Activated T-cell treated with anti-CD3 and anti-CD28 coated beads, Interleukin-2, amount 50 U/mL, for 72 hours (primary cell): ENCODE results near the gene AAK1. TPM values are rescaled to one million over a fixed set of nuclear protein-coding genes. Genes with fewer than 3 reads are reported as not detected.
A peak's percentile ranks its signal among the peaks of the same experiment; 100 is the strongest.
"Not testable (repeated sequence)": the region's sequence is repeated elsewhere in the genome, so short reads cannot be mapped to it uniquely, and the experiment has no call there.

ENCODE experiments used
- ATAC-seq, 2 donors: fragments of 150-1000 bp; cut with Tn5 transposase; replicated peaks in 1 of 2; 2 replicates each; pipeline ENCODE4 v1.10.0; 2021; ENCODE audit warnings: moderate library complexity in 2 of 2, mild to moderate bottlenecking in 1 of 2
- DNase-seq, 2 donors: peaks; one replicate each; pipeline ENCODE4 v3.0.0; 2021 to 2022; ENCODE audit warnings: mixed read lengths in 1 of 2
- H3K27ac Mint-ChIP-seq: one replicate; pipeline ENCODE4 v1.8.0; 2022; ENCODE audit warnings: mild to moderate bottlenecking, moderate library complexity, mixed read lengths
- H3K27me3 Mint-ChIP-seq: one replicate; pipeline ENCODE4 v1.8.0; 2022; ENCODE audit warnings: low read depth, mixed read lengths
- H3K36me3 Mint-ChIP-seq, 2 donors: one replicate each; pipeline ENCODE4 v1.8.0; 2022; ENCODE audit warnings: mixed read lengths in 2 of 2, mild to moderate bottlenecking in 1 of 2; ENCODE audit not compliant: insufficient read depth in 2 of 2
- H3K4me1 Mint-ChIP-seq: one replicate; pipeline ENCODE4 v1.8.0; 2022; ENCODE audit warnings: low read depth, mixed read lengths
- H3K4me3 Mint-ChIP-seq, 2 donors: one replicate each; pipeline ENCODE4 v1.8.0; 2022; ENCODE audit warnings: mild to moderate bottlenecking in 2 of 2, mixed read lengths in 2 of 2, moderate library complexity in 2 of 2
- H3K9me3 Mint-ChIP-seq, 2 donors: one replicate each; pipeline ENCODE4 v1.8.0; 2022; ENCODE audit warnings: mixed read lengths in 2 of 2
- total RNA-seq, 2 donors: library from RNA; stranded (reverse); gene quantifications; one replicate each; pipeline ENCODE4 v1.2.3, GENCODE V29; 2022

Gene AAK1
- total RNA-seq, 2 donors from 2014 or later, result 134 to 137 TPM

DNA sequence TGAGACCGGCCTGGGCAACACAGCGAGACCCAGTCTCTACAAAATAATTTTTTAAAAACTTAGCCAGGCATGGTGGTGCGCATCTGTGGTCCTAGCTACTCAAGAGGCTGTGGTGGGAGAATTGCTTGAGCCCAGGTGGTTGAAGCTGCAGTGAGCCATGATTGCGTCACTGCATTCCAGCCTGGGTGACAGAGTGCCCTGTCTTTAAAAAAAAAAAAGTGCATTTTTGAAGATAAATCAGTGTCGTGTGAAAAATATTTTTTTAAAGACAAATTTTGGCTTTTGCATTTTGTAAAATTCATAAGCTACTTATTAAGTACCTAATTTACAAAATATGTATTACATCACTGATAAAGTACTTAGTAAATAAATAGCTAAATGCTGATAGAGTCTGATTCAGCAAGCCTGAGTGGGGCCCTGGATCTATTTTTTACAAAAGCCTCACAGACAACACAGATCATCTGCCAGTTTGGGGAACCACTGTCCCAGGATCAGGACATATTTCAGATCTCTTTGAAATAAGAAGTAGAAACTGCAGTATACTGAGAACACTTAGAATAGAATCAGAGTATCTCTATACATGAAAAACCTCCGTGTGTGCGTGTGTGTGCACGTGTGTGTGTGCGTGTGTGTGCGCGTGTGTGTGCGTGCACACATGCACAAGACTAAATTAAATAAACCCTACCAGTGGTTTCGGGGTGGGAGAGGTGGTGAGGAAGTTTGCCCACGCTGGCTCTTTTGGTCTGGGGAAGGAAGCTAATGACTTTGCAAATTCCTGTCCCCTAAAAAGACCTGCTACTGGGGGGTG is 61.6 kb downstream of the AAK1 start:
- ATAC-seq, result no peak

DNA sequence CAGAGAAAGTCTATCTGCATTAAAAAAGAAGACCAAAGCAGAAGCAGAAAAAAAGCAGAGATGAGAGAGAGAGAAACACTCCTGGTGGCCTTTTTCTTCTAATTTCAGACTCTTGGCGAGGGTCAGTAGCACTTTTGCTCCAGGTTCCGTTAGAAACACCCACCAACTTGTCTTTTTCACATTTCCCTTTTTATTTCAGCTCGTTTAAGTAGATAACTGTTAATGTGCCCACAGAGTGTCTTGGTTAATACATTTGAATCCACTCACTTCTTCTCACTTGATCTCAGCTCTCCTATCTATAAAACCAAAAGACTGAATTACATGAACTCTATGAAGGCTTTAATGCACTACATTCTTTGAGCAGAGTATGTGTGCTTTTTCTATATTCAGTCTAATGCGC is 63.1 kb downstream of the AAK1 start:
- H3K27ac Mint-ChIP-seq, result peak overlapping the region; percentile 64
- H3K9me3 Mint-ChIP-seq, result no peaks in the 10 kb centered on the region
- H3K36me3 Mint-ChIP-seq, result peaks cover 3 to 8% of the 10 kb centered on the region in 2 donors
- no peak overlapping the region for H3K4me3 Mint-ChIP-seq
- DNase-seq (no peak), ATAC-seq (no peak)
- H3K4me1 Mint-ChIP-seq, result peaks cover 96% of the 10 kb centered on the region
- H3K27me3 Mint-ChIP-seq, result no peaks in the 10 kb centered on the region

More for the DNA sequence above, 61.6 kb downstream of the AAK1 start:
- Mint-ChIP-seq H3K9me3 (no peaks in the 10 kb centered on the region), H3K4me1 (peaks cover 98% of the 10 kb centered on the region), H3K27ac (peak overlapping the region; percentile 35), H3K4me3 (peak overlapping the region; percentile 65 to 71), H3K36me3 (peaks cover 3 to 8% of the 10 kb centered on the region in 2 donors), H3K27me3 (no peaks in the 10 kb centered on the region)
- no peak for DNase-seq

DNA sequence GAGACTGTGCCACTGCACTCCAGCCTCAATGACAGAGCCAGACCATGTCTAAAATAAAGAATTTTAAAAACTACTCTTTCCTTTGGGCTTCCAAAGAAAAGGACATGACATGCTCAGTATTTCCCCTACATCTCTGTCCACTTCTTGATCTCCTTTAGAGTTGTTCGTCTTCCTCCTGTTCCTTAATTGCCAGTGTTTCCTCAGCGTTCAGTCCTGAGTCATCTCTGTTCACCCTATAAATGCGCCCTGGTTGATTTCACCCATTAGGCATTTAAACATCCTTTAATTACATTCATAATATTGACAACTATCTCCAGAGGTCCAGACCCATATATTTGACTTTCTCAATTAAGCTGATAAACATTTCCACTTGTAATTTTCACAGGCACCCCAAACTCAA is 64.0 kb downstream of the AAK1 start:
- Mint-ChIP-seq H3K36me3 (peaks cover 3 to 8% of the 10 kb centered on the region in 2 donors), H3K27ac (peak overlapping the region; percentile 64), H3K9me3 (no peaks in the 10 kb centered on the region), H3K4me1 (peaks cover 89% of the 10 kb centered on the region), H3K4me3 (peak overlapping the region in 1 of 2 donors; percentile 13), H3K27me3 (no peaks in the 10 kb centered on the region)
- no peak for ATAC-seq
- DNase-seq, result no peak

DNA sequence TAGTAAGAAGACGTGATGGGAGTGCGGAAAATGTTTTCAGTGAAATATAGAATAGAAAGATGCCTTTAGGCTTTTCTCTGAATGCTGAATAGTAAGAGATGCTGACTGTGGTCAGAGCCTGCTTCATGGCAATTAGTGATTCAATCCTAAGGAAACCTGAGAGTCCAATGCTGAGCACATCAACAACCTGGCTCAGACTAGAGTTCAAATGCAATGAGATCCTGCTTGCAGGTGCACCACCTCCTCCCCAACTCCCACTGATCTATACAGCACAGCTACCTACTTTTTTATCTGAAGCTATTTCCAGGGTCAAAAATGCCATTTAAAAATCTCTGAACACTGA is 65.4 kb downstream of the AAK1 start:
- no peaks in the 10 kb centered on the region for H3K27me3 Mint-ChIP-seq
- no peak overlapping the region for H3K27ac Mint-ChIP-seq
- H3K4me1 Mint-ChIP-seq, result peaks cover 85% of the 10 kb centered on the region
- H3K36me3 Mint-ChIP-seq, result peaks cover 2 to 8% of the 10 kb centered on the region in 2 donors
- H3K4me3 Mint-ChIP-seq, result peak overlapping the region in 1 of 2 donors; percentile 13
- H3K9me3 Mint-ChIP-seq, result no peaks in the 10 kb centered on the region
- ATAC-seq (no peak), DNase-seq (no peak)

DNA sequence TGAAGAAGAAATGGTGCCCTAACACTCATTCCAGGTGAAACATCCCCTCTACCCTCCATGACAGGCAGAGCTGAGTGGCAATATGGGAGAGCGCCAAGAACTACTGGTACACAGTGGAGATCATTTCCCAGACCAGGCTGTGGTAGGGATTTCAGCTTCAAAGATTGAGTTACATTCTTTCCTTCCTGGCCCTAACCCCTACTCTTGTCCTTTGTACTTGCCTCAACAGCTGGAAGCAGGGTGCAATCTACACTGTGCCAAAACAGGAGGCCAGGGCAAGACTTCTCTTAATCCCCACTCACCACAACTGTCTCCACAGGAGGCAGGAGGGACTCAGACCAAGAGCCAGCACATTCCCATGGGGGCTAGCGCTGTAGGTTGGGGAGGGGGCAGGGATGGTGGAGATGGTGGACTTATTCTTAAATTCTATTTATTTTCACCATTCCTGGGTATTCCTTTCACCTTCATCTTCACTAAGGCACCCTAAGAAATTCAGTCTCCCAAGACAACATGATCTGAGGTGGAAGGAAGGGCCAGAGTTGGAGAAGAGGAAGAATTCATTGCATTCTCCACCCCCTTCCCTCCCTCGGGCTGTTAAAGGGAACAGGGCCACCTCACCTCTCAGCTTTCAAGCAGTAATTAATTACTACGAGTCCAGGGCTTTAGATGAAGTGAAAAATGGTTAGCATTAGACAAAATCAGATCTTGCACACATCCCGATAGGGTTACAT is 65.9 kb downstream of the AAK1 start:
- Mint-ChIP-seq H3K27me3 (no peaks in the 10 kb centered on the region), H3K4me1 (peaks cover 85% of the 10 kb centered on the region), H3K27ac (no peak overlapping the region), H3K36me3 (peaks cover 2 to 8% of the 10 kb centered on the region in 2 donors), H3K9me3 (no peaks in the 10 kb centered on the region), H3K4me3 (no peak overlapping the region)
- no peak for DNase-seq
- ATAC-seq, result no peak

DNA sequence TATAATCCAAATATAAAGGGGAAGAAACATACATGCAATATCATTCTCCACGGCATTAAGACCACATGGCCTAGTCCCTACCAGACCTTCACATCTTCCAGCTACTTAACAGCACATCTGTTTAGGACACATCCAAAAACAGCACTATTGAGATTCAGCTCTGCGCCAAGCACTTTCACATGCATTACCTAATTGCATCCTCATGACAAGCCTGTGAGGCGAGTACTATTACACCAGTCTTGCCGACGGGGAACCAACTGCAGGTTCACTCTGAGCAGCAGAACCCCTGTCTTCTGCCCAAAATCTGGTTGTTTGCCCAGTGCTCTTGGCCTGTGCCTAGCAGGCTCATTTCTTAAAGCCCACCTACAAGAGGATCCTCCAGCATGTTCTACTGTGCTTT is 66.7 kb downstream of the AAK1 start:
- Mint-ChIP-seq H3K27ac (no peak overlapping the region), H3K4me1 (peaks cover 80% of the 10 kb centered on the region)

DNA sequence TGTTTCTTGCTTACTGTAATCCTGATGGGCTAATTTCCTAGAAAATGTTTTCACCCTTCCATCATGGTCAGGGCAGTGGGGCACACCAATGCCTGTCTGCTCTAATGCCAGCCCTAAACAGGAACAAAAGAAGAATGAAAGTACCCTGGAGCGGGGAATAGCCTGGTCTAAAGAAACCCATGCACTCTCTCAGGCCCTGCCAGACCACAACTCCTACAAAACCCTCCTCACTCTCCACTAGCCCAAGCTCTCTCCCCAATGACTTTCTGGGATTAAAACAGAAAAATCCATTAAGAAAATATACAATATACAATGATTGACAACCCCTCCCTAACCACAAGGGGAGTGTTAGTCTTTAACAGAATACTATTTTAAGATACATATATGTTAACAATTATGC is 67.6 kb downstream of the AAK1 start:
- ATAC-seq, result no peak
- H3K9me3 Mint-ChIP-seq, result no peaks in the 10 kb centered on the region
- no peak overlapping the region for H3K27ac Mint-ChIP-seq
- H3K4me1 Mint-ChIP-seq, result peaks cover 82% of the 10 kb centered on the region
- H3K27me3 Mint-ChIP-seq, result no peaks in the 10 kb centered on the region
- H3K36me3 Mint-ChIP-seq, result peaks cover 2 to 8% of the 10 kb centered on the region in 2 donors
- DNase-seq, result no peak
- H3K4me3 Mint-ChIP-seq, result no peak overlapping the region

More for the DNA sequence above, 66.7 kb downstream of the AAK1 start:
- H3K27me3 Mint-ChIP-seq, result no peaks in the 10 kb centered on the region
- H3K4me3 Mint-ChIP-seq, result no peak overlapping the region
- no peaks in the 10 kb centered on the region for H3K9me3 Mint-ChIP-seq
- peaks cover 2 to 8% of the 10 kb centered on the region in 2 donors for H3K36me3 Mint-ChIP-seq
- ATAC-seq (no peak), DNase-seq (no peak)

DNA sequence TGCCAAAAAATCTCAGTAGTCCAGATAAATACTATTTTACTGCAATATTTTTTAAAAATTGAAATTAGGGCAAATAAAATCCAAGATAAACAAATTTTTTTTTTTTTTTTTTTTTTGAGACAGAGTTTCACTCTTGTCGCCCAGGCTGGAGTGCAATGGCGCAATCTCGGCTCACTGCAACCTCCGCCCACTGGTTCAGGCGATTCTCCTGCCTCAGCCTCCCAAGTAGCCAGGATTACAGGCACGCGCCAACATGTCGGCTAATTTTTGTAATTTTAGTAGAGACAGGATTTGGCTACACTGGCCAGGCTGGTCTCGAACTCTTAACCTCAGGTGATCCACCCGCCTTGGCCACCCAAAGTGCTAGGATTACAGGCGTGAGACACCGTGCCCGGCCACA is 68.2 kb downstream of the AAK1 start:
- not testable (repeated sequence) for H3K9me3 Mint-ChIP-seq, H3K4me3 Mint-ChIP-seq, DNase-seq, ATAC-seq, H3K27me3 Mint-ChIP-seq, H3K27ac Mint-ChIP-seq, H3K36me3 Mint-ChIP-seq
- peaks cover 82% of the 10 kb centered on the region for H3K4me1 Mint-ChIP-seq

DNA sequence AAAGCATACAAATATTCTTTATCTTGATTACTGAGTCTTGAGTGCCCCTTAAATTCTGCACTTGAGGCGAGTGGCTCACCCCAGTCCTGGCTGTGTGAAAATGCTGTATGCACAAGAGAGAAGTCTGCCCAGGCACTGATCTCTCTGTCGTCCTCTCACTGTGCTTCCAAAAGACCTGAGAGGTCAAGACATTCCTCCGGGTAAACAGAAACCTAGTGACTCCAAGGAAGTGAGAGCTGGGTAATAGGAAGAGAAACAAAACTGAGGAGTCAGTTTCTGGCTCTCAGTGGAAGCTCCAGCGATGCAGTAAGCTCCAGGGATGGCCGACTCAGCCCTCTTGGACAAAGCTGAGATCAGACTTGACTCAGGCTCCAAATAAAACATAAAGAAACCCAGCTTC is 70.9 kb downstream of the AAK1 start:
- no peaks in the 10 kb centered on the region for H3K27me3 Mint-ChIP-seq
- peak overlapping the region; percentile 56 for H3K27ac Mint-ChIP-seq
- no peaks in the 10 kb centered on the region for H3K36me3 Mint-ChIP-seq
- no peak for ATAC-seq
- no peak for DNase-seq
- peak overlapping the region in 1 of 2 donors; percentile 4 for H3K4me3 Mint-ChIP-seq
- no peaks in the 10 kb centered on the region for H3K9me3 Mint-ChIP-seq
- peaks cover 79% of the 10 kb centered on the region for H3K4me1 Mint-ChIP-seq

DNA sequence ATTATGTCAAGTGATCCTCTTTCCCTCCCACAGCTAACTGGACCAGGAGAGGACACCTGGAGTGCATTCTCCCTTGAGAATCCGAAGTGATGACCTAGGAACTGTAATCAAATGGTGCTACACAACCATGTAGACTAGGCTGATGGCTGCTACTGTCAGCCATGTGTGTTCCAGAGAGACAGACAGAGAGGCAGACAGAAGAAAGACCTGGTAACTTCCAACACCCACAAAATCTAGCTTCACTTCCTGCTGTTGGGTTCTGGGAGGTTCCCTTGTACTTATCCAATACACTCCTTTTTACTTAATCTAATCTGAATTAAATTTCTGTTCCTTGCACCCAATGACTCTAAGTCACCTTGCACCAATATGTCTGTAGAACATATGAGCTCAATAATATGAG is 72.3 kb downstream of the AAK1 start:
- Mint-ChIP-seq H3K4me1 (peaks cover 79% of the 10 kb centered on the region), H3K4me3 (no peak overlapping the region), H3K36me3 (no peaks in the 10 kb centered on the region), H3K9me3 (no peaks in the 10 kb centered on the region), H3K27me3 (no peaks in the 10 kb centered on the region), H3K27ac (peak overlapping the region; percentile 80)
- DNase-seq (no peak), ATAC-seq (no peak)

DNA sequence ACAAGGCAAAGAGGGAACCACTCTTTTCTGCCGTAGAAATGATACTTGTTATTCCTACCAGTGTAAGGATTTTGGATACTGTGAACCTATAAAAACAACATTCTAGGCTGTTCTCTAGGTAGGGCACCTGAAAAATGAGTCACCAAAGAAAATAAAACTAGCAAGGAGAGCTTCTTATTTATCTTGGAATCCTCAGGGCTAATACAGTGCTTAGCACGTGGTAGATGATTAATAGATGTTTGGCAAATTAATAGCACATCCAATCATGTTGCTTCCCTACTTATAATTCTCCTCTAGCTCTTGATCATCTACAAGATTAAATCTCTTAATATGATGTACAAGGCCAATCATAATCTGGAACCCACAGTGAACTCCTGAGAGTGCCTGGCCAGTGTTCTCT is 73.1 kb downstream of the AAK1 start:
- Mint-ChIP-seq H3K27ac (peak overlapping the region; percentile 6), H3K27me3 (no peaks in the 10 kb centered on the region), H3K9me3 (no peaks in the 10 kb centered on the region), H3K36me3 (no peaks in the 10 kb centered on the region), H3K4me1 (peaks cover 81% of the 10 kb centered on the region), H3K4me3 (no peak overlapping the region)
- DNase-seq, result no peak
- ATAC-seq, result no peak

DNA sequence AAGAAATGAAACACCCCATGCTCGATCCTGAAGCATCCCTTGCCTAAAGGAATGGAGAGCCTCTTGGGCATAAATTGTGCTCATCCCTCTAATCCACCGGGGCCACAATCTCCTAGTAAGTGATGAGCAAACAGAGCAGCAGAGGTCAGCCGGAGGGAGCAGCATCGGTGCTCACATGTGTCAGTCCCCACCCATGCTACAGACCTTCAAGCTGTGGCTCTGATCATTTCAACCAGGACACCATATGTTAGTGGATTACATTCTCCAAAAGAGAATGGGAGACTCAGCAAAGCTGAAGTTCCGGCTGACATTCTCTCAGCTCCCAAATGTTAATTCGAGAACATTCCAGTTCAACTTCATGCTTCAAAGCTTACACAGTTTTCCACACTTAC is 75.6 kb downstream of the AAK1 start:
- Mint-ChIP-seq H3K9me3 (no peaks in the 10 kb centered on the region), H3K4me3 (no peak overlapping the region), H3K27ac (peak overlapping the region; percentile 22), H3K4me1 (peaks cover 92% of the 10 kb centered on the region), H3K36me3 (no peaks in the 10 kb centered on the region), H3K27me3 (no peaks in the 10 kb centered on the region)
- DNase-seq (no peak), ATAC-seq (no peak)

DNA sequence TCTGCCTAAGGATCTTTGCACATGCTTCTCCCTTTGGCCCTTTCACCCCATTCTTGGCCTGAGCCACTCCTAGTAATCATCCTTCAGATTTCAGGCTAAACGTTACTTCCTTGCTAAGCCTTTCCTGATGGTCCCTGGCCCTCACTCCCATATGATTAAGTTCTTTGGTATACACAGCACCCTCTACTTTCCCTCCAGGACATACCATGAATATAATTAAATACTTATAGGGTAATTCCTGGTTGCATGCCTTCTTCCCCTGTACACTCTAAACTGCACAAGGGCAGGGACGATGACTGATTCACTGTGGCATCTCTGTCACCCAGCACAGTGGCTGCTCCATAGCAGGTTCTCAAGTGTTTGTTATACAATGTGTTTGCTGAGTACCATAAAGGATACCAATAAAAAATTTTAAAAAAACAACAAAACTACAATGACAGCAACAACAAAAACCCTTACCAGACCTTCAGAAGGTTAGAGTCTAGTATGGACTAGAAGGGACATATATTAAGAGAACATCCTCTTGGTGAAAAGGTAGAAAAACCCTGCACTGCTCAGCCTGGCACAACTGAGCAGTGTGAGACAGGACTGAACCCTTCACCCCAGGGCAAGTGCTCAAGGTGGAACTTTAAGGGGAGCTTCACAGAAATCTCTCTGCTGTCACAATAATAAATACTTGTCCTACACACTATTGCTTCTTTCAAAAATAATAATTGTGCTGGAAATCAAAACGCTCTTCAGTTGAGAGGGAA is 76.2 kb downstream of the AAK1 start:
- H3K27ac Mint-ChIP-seq, result peak overlapping the region; percentile 81
- no peaks in the 10 kb centered on the region for H3K36me3 Mint-ChIP-seq
- DNase-seq (no peak), ATAC-seq (peak; percentile 39 to 44)
- H3K4me1 Mint-ChIP-seq, result peaks cover 93% of the 10 kb centered on the region
- H3K27me3 Mint-ChIP-seq, result no peaks in the 10 kb centered on the region
- peak overlapping the region in 1 of 2 donors; percentile 3 for H3K4me3 Mint-ChIP-seq
- no peaks in the 10 kb centered on the region for H3K9me3 Mint-ChIP-seq
